CD14-positive monocyte (primary cell): ENCODE measurements around the gene SLC37A2. TPM values are rescaled to one million over a fixed set of nuclear protein-coding genes. Genes with fewer than 3 reads are reported as not detected.

Experiments used
- DNase-seq, 3 donors: peaks; one replicate each; pipeline ENCODE4 v3.0.0-alpha.2; 2011 to 2022
- H2AFZ ChIP-seq: 2 replicates; pipeline ENCODE4 v1.6.0; 2012; ENCODE audit warnings: mild to moderate bottlenecking, low read depth, low read length, inconsistent platforms; ENCODE audit not compliant: insufficient read depth, poor library complexity, severe bottlenecking
- H3K27ac ChIP-seq, 2 donors: 1 replicate in 1 of 2; 2 replicates in 1 of 2; pipeline ENCODE4 v1.5.1; 2012 to 2013; ENCODE audit warnings: low read length in 2 of 2, control low read depth in 1 of 2, inconsistent platforms in 1 of 2, low read depth in 1 of 2, mild to moderate bottlenecking in 1 of 2
- H3K27me3 ChIP-seq, 2 donors: one replicate each; pipeline versions ENCODE4 v1.6.0 to v1.6.1; 2011 to 2013; ENCODE audit warnings: low read length in 2 of 2; ENCODE audit not compliant: control insufficient read depth in 2 of 2, insufficient read depth in 2 of 2
- H3K36me3 ChIP-seq, 2 donors: replicated peaks in 1 of 2; 1 replicate in 1 of 2; 2 replicates in 1 of 2; pipeline versions ENCODE4 v1.5.1 to v1.6.1; 2012 to 2013; ENCODE audit warnings: low read length in 2 of 2, control low read depth in 1 of 2, inconsistent platforms in 1 of 2, mild to moderate bottlenecking in 1 of 2; ENCODE audit not compliant: insufficient read depth in 2 of 2, control insufficient read depth in 1 of 2
- H3K4me1 ChIP-seq, 2 donors: 1 replicate in 1 of 2; 2 replicates in 1 of 2; pipeline versions ENCODE4 v1.5.1 to v1.6.1; 2012 to 2013; ENCODE audit warnings: low read length in 2 of 2, control low read depth in 1 of 2, inconsistent platforms in 1 of 2, mild to moderate bottlenecking in 1 of 2, moderate library complexity in 1 of 2; ENCODE audit not compliant: insufficient read depth in 2 of 2, control insufficient read depth in 1 of 2
- H3K4me2 ChIP-seq: replicated peaks from 2 replicates; pipeline ENCODE3; 2012; ENCODE audit warnings: low read length, moderate library complexity, mild to moderate bottlenecking; ENCODE audit not compliant: poor library complexity, severe bottlenecking; ENCODE audit errors: extremely low read depth
- H3K4me3 ChIP-seq, 3 experiments: fragments of 200-600 bp in 1 of 3; sonication (generic) in 1 of 3; replicated peaks in 1 of 3; 1 replicate in 2 of 3; 2 replicates in 1 of 3; pipeline ENCODE4 v1.5.1; 2011 to 2013; ENCODE audit warnings: low read length in 3 of 3, mild to moderate bottlenecking in 3 of 3, control low read depth in 2 of 3, low read depth in 2 of 3, inconsistent platforms in 1 of 3, moderate library complexity in 1 of 3
- H3K79me2 ChIP-seq: 2 replicates; pipeline ENCODE4 v1.6.0; 2012; ENCODE audit warnings: mild to moderate bottlenecking, control low read depth, inconsistent platforms, low read length, moderate library complexity; ENCODE audit not compliant: insufficient read depth
- H3K9ac ChIP-seq: 2 replicates; pipeline ENCODE4 v1.6.0; 2017; ENCODE audit warnings: low read length, mild to moderate bottlenecking; ENCODE audit not compliant: insufficient read depth, poor library complexity, severe bottlenecking
- H3K9me3 ChIP-seq, 2 donors: replicated peaks in 1 of 2; 1 replicate in 1 of 2; 2 replicates in 1 of 2; pipeline versions ENCODE4 v1.5.1 to v1.6.1; 2012 to 2013; ENCODE audit warnings: low read length in 2 of 2, control low read depth in 1 of 2; ENCODE audit not compliant: control insufficient read depth in 1 of 2, insufficient read depth in 1 of 2
- H4K20me1 ChIP-seq: 2 replicates; pipeline ENCODE4 v1.6.0; 2012; ENCODE audit warnings: mild to moderate bottlenecking, low read length, control low read depth, moderate library complexity; ENCODE audit not compliant: insufficient read depth
- H3K27ac Mint-ChIP-seq, 7 donors: one replicate each; pipeline ENCODE4 v1.8.0; 2020; ENCODE audit warnings: mild to moderate bottlenecking in 7 of 7, mixed read lengths in 7 of 7, moderate library complexity in 6 of 7, inconsistent platforms in 2 of 7
- H3K27me3 Mint-ChIP-seq, 3 donors: one replicate each; pipeline ENCODE4 v1.8.0; 2021 to 2022; ENCODE audit warnings: low read depth in 3 of 3, mild to moderate bottlenecking in 3 of 3, mixed read lengths in 3 of 3, moderate library complexity in 3 of 3, inconsistent platforms in 1 of 3
- H3K36me3 Mint-ChIP-seq, 2 donors: one replicate each; pipeline ENCODE4 v1.8.0; 2020; ENCODE audit warnings: mixed read lengths in 2 of 2, inconsistent platforms in 1 of 2, mild to moderate bottlenecking in 1 of 2
- H3K4me1 Mint-ChIP-seq: one replicate; pipeline ENCODE4 v1.8.0; 2020; ENCODE audit warnings: mild to moderate bottlenecking, mixed read lengths
- H3K4me3 Mint-ChIP-seq, 2 donors: one replicate each; pipeline ENCODE4 v1.8.0; 2020; ENCODE audit warnings: mild to moderate bottlenecking in 2 of 2, mixed read lengths in 2 of 2, moderate library complexity in 1 of 2
- H3K9me3 Mint-ChIP-seq, 7 donors: one replicate each; pipeline ENCODE4 v1.8.0; 2020 to 2022; ENCODE audit warnings: mixed read lengths in 7 of 7, mild to moderate bottlenecking in 6 of 7, moderate library complexity in 6 of 7, inconsistent platforms in 2 of 7
- WGBS: methylation state at CpG from one replicate; pipeline ENCODE4 v1.1.5; 2013; ENCODE audit warnings: missing lambda C conversion rate; ENCODE audit not compliant: insufficient coverage; 5-methylcytosine and 5-hydroxymethylcytosine counted together
- intact Hi-C, 2 donors: fragments of 100-400 bp; cut with micrococcal nuclease; formaldehyde crosslinking; loops; one replicate each; pipeline versions ENCODE4 v1.15.0 to v1.15.1; 2023
- polyA plus RNA-seq, 3 donors: library from polyadenylated mRNA; depleted of rRNA in 1 of 3; unstranded in 2 of 3; stranded (reverse) in 1 of 3; fragments of 300-500 nt in 2 of 3; fragments of >200 nt in 1 of 3; fragmentation: Illumina TruSeq in 2 of 3; gene quantifications; 1 replicate in 2 of 3; 2 replicates in 1 of 3; pipeline ENCODE4 v1.2.3, GENCODE V29; 2012 to 2021
- TF ChIP-seq, protein P1 (sequence below): fragments of 200-600 bp; IDR thresholded peaks from one replicate; pipeline ENCODE4 v1.8.0; 2022; ENCODE audit warnings: antibody characterized with exemption, mild to moderate bottlenecking

Gene SLC37A2
- polyA plus RNA-seq, 3 donors: 70.8 to 81.5 (median 78.9) TPM

GRCh38 chr11:125108469-125108868 lies 45.4 kb downstream of the SLC37A2 start:
- Histone ChIP-seq H3K9me3 (no peaks in the 10 kb centered on the region), H3K4me2 (no peak overlapping the region), H3K9ac (no peak overlapping the region), H3K27me3 (no peaks in the 10 kb centered on the region), H3K27ac (no peak overlapping the region), H3K4me1 (peaks cover 17 to 19% of the 10 kb centered on the region in 2 donors), H3K36me3 (peaks cover 0 to 7% of the 10 kb centered on the region in 2 donors), H3K79me2 (peaks cover 23% of the 10 kb centered on the region), H4K20me1 (no peaks in the 10 kb centered on the region), H3K4me3 (no peak overlapping the region), H2AFZ (no peak overlapping the region)
- Mint-ChIP-seq H3K36me3 (peaks cover 15% of the 10 kb centered on the region in 2 donors), H3K4me1 (peaks cover 29% of the 10 kb centered on the region), H3K9me3 (peaks cover 0 to 3% (median 0%) of the 10 kb centered on the region in 7 donors), H3K27ac (no peak overlapping the region), H3K4me3 (no peak overlapping the region), H3K27me3 (peaks cover 0 to 3% (median 0%) of the 10 kb centered on the region in 3 donors)
- WGBS: 80% methylated on average over 1 of the region's 3 CpGs
- intact Hi-C loops: no loop called here
- TF ChIP-seq, protein P1, sequence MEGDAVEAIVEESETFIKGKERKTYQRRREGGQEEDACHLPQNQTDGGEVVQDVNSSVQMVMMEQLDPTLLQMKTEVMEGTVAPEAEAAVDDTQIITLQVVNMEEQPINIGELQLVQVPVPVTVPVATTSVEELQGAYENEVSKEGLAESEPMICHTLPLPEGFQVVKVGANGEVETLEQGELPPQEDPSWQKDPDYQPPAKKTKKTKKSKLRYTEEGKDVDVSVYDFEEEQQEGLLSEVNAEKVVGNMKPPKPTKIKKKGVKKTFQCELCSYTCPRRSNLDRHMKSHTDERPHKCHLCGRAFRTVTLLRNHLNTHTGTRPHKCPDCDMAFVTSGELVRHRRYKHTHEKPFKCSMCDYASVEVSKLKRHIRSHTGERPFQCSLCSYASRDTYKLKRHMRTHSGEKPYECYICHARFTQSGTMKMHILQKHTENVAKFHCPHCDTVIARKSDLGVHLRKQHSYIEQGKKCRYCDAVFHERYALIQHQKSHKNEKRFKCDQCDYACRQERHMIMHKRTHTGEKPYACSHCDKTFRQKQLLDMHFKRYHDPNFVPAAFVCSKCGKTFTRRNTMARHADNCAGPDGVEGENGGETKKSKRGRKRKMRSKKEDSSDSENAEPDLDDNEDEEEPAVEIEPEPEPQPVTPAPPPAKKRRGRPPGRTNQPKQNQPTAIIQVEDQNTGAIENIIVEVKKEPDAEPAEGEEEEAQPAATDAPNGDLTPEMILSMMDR: no peak
- DNase-seq: no peak

DNA sequence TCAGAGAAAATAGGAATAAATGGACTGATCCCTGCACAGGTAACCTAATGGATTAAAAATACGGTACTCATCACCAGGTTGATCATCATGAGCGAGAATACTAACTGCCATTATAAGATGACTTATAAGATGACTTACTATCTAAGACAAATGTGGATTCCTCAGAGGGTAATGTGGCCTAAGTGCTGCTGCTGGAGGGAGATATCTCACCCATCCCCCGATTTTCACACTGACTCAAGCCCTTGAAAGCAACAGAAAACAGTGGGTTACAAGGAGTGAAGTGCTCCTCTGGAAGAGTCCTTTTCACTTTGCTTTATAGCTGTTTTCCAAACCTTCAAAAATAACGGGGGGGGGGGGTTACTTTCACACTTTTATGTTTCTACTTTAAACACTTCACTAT lies 47.4 kb downstream of the SLC37A2 start:
- H3K4me1 ChIP-seq: peaks cover 17 to 19% of the 10 kb centered on the region in 2 donors
- H3K27ac Mint-ChIP-seq: peak overlapping the region in 5 of 7 donors; percentile 53 to 99 (median 96)
- peaks cover 0 to 3% (median 0%) of the 10 kb centered on the region in 7 donors for H3K9me3 Mint-ChIP-seq

More for the DNA sequence above, 47.4 kb downstream of the SLC37A2 start:
- Mint-ChIP-seq H3K27me3 (peaks cover 0 to 5% (median 3%) of the 10 kb centered on the region in 3 donors), H3K4me1 (peaks cover 25% of the 10 kb centered on the region), H3K4me3 (peak overlapping the region; percentile 86 to 96), H3K36me3 (peaks cover 7% of the 10 kb centered on the region in 2 donors)
- no peaks in the 10 kb centered on the region for H3K36me3 ChIP-seq
- no peak for DNase-seq
- intact Hi-C loops: loop anchor here (5.0 kb wide), 2 partner anchors 38 to 48 kb away; partner anchors contain the start of gene SLC37A2 (in 1 of the 2)
- peak overlapping the region; percentile 88 for H3K4me2 ChIP-seq
- H2AFZ ChIP-seq: peak overlapping the region; percentile 99
- H3K4me3 ChIP-seq: peak overlapping the region; percentile 86 to 93 (median 90)
- no peaks in the 10 kb centered on the region for H3K9me3 ChIP-seq
- peak overlapping the region; percentile 77 for H3K9ac ChIP-seq
- whole genome bisulfite sequencing: no CpG with 5 or more reads among the region's 4 CpGs
- TF ChIP-seq, protein P1: no peak
- H4K20me1 ChIP-seq: no peaks in the 10 kb centered on the region
- peak overlapping the region; percentile 86 to 88 for H3K27ac ChIP-seq
- H3K27me3 ChIP-seq: no peaks in the 10 kb centered on the region
- H3K79me2 ChIP-seq: peaks cover 12% of the 10 kb centered on the region
